HepG2 (cell line): ENCODE measurements around the gene DNMT3L. TPM values are rescaled to one million over a fixed set of nuclear protein-coding genes. Genes with fewer than 3 reads are reported as not detected.

Experiments
- BCL6 ChIP-seq: IDR thresholded peaks from 2 replicates; pipeline ENCODE4 v1.6.1; 2016; ENCODE audit warnings: missing genetic modification reagents, missing compliant biosample characterization
- ERF ChIP-seq: IDR thresholded peaks from 2 replicates; pipeline ENCODE4 v1.6.1; 2018; ENCODE audit warnings: missing biosample characterization, missing genetic modification reagents
- FOSL2 ChIP-seq: sonication (generic); formaldehyde crosslinking; IDR thresholded peaks from 2 replicates; pipeline ENCODE4 v1.4.0; 2020; ENCODE audit warnings: missing genetic modification reagents
- FOXK1 ChIP-seq: sonication (generic); formaldehyde crosslinking; IDR thresholded peaks from 2 replicates; pipeline ENCODE4 v1.4.0; 2020; ENCODE audit warnings: low read depth, missing genetic modification reagents, borderline replicate concordance
- HNF4A ChIP-seq: sonication (generic); formaldehyde crosslinking; IDR thresholded peaks from 2 replicates; pipeline ENCODE4 v1.4.0; 2020; ENCODE audit warnings: missing genetic modification reagents
- MTF2 ChIP-seq: sonication (generic); formaldehyde crosslinking; IDR thresholded peaks from 2 replicates; pipeline ENCODE4 v1.5.0; 2020; ENCODE audit warnings: missing genetic modification reagents, borderline replicate concordance
- PPARG ChIP-seq: conservative IDR thresholded peaks from 2 replicates; pipeline ENCODE4 v1.6.1; 2016; ENCODE audit warnings: missing biosample characterization, missing genetic modification reagents
- STAG1 ChIP-seq: sonication (generic); formaldehyde crosslinking; IDR thresholded peaks from 2 replicates; pipeline ENCODE4 v1.4.0; 2020; ENCODE audit warnings: missing genetic modification reagents
- TARDBP ChIP-seq: sonication (generic); formaldehyde crosslinking; IDR thresholded peaks from 2 replicates; pipeline ENCODE4 v1.8.0; 2022; ENCODE audit warnings: mild to moderate bottlenecking, missing genetic modification reagents
- TEAD3 ChIP-seq: optimal IDR thresholded peaks from 2 replicates; pipeline ENCODE3; 2016; ENCODE audit warnings: borderline replicate concordance
- THAP9 ChIP-seq: sonication (generic); formaldehyde crosslinking; IDR thresholded peaks from 2 replicates; pipeline ENCODE4; 2020; ENCODE audit warnings: missing genetic modification reagents, mild to moderate bottlenecking, borderline replicate concordance
- UBTF ChIP-seq: sonication (generic); formaldehyde crosslinking; IDR thresholded peaks from 2 replicates; pipeline ENCODE4 v1.4.0; 2020; ENCODE audit warnings: mild to moderate bottlenecking, missing genetic modification reagents
- YEATS4 ChIP-seq: sonication (generic); formaldehyde crosslinking; IDR thresholded peaks from 2 replicates; pipeline ENCODE4 v1.4.0; 2020; ENCODE audit warnings: missing genetic modification reagents, borderline replicate concordance
- ZNF121 ChIP-seq: sonication (generic); formaldehyde crosslinking; IDR thresholded peaks from 2 replicates; pipeline ENCODE4 v1.5.0; 2020; ENCODE audit warnings: mild to moderate bottlenecking, missing genetic modification reagents
- ZNF609 ChIP-seq: sonication (generic); formaldehyde crosslinking; IDR thresholded peaks from 2 replicates; pipeline ENCODE4 v1.4.0; 2020; ENCODE audit warnings: mild to moderate bottlenecking, missing genetic modification reagents, borderline replicate concordance
- ZNF629 ChIP-seq: sonication (generic); formaldehyde crosslinking; conservative IDR thresholded peaks from 2 replicates; pipeline ENCODE4 v1.5.0; 2020; ENCODE audit warnings: missing genetic modification reagents
- polyA plus RNA-seq, 8 experiments: library from polyadenylated mRNA; depleted of rRNA in 3 of 8; stranded (reverse) in 7 of 8; unstranded in 1 of 8; fragments of >200 nt; fragmentation: Illumina TruSeq in 4 of 8; extraction: Trizol in 4 of 8; gene quantifications; 2 replicates each; pipeline versions ENCODE4 v1.2.1 to v1.2.3, GENCODE V29; 2011 to 2016; ENCODE audit warnings: low read depth in 4 of 8, missing spikeins in 1 of 8, mixed read lengths in 1 of 8; ENCODE audit not compliant: insufficient read depth in 1 of 8
- total RNA-seq, 5 experiments: library from RNA; depleted of rRNA; stranded (reverse); fragments of >200 nt; fragmentation: Illumina TruSeq; extraction: Trizol; gene quantifications; 2 replicates each; pipeline ENCODE4 v1.2.3, GENCODE V29; 2016; ENCODE audit warnings: low read depth in 1 of 5

The DNMT3L gene
- total and polyA plus RNA-seq, 2 of the 13 experiments (the other 11 are each of a cell fraction or from before 2014, with no cell fraction given) = 0.75 to 1.7 TPM

- TF ChIP-seq THAP9 (CRISPR knock-in tag) = peak; percentile 56; the same call in 1 of the 2 replicates
- TF ChIP-seq BCL6 (CRISPR knock-in tag) = peak; percentile 32; the same call in 1 of the 2 replicates
- TF ChIP-seq TEAD3 = peak; percentile 26
- 0 out of 2 replicates have a peak, but pooled peaks have one; percentile 74 for TF ChIP-seq MTF2
- TF ChIP-seq HNF4A (CRISPR knock-in tag) = peak; percentile 65
- peak; percentile 18; the same call in 1 of the 2 replicates for TF ChIP-seq FOSL2 (CRISPR knock-in tag)
- TF ChIP-seq UBTF (CRISPR knock-in tag) = peak; percentile 35; the same call in 1 of the 2 replicates
- TF ChIP-seq ZNF121 = peak; percentile 75
- TF ChIP-seq ERF (CRISPR knock-in tag) = 0 out of 2 replicates have a peak, but pooled peaks have one; percentile 8
- 0 out of 2 replicates have a peak, but pooled peaks have one; percentile 37 for TF ChIP-seq PPARG (CRISPR knock-in tag)
- TF ChIP-seq STAG1 (CRISPR knock-in tag) = peak; percentile 46
- peak; percentile 31; the same call in 1 of the 2 replicates for TF ChIP-seq TARDBP (CRISPR knock-in tag)
- TF ChIP-seq FOXK1 (CRISPR knock-in tag) = peak; percentile 56; the same call in 1 of the 2 replicates
- TF ChIP-seq ZNF629 (CRISPR knock-in tag) = peak; percentile 87
- TF ChIP-seq ZNF609 = peak; percentile 70; the same call in 1 of the 2 replicates
- TF ChIP-seq YEATS4 (CRISPR knock-in tag) = 0 out of 2 replicates have a peak, but pooled peaks have one; percentile 1
These were observed 41.1 kb upstream of the DNMT3L start (continued) for GRCh38 chr21:44302573-44303401.
